IPS-15b (cell line): Measurements from ENCODE around the gene SLC25A11.

Source experiments
- H3K27me3 ChIP-seq: one replicate; pipeline ENCODE4 v1.6.1; 2013; ENCODE audit warnings: low read length; ENCODE audit not compliant: control insufficient read depth, insufficient read depth
- H3K36me3 ChIP-seq: one replicate; pipeline ENCODE4 v1.6.1; 2013; ENCODE audit warnings: low read length; ENCODE audit not compliant: control insufficient read depth, insufficient read depth
- H3K4me1 ChIP-seq: one replicate; pipeline ENCODE4 v1.6.1; 2013; ENCODE audit warnings: mild to moderate bottlenecking, low read length; ENCODE audit not compliant: control insufficient read depth, insufficient read depth
- H3K4me3 ChIP-seq: one replicate; pipeline ENCODE4 v1.5.1; 2013; ENCODE audit warnings: low read depth, low read length
- H3K9ac ChIP-seq: one replicate; pipeline ENCODE4 v1.6.1; 2013; ENCODE audit warnings: low read depth, mild to moderate bottlenecking, low read length
- H3K9me3 ChIP-seq: one replicate; pipeline ENCODE4 v1.6.1; 2013; ENCODE audit warnings: mild to moderate bottlenecking, low read length; ENCODE audit not compliant: control insufficient read depth, insufficient read depth

The SLC25A11 gene, protein sequence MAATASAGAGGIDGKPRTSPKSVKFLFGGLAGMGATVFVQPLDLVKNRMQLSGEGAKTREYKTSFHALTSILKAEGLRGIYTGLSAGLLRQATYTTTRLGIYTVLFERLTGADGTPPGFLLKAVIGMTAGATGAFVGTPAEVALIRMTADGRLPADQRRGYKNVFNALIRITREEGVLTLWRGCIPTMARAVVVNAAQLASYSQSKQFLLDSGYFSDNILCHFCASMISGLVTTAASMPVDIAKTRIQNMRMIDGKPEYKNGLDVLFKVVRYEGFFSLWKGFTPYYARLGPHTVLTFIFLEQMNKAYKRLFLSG

DNA sequence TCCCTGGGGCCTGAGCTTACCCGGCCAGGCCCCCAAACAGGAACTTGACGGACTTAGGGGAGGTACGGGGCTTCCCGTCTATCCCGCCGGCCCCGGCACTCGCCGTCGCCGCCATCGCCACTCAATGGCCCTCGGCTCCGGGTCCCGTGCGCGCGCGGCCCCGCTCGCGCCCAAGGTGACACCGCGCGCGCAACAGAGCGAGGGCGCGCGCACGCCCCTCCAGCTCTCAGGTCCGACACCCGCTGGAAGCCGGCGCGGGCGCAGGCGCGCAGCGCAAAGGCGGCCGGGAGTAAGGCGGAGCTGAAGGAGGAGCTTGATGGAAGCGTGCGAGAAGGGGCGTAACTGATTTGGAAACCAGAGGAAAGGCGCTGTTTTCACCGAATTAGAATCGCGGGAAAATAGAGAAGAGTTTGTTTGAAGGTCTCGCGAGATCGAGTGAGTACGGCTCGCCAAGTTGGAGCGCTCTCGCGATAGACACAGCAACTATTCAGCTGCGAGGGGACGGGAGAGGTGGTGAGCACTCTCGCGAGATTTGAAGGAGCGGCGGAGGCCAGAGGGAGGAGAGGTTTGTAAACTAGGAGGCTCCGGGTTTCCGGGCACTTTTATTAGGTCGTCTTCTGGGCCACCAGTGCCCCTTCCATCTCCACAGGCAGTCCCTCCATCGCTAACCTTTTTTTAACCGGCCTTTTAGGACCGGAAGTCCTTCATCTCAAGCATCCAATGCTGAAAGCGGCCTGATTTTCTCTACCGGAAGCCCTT, at the start of gene SLC25A11, which contains the start of gene RNF167:
SLC25A11 (minus strand) TSS at position 251 of the 759 bp plus-strand sequence; CDS start at position 115, 136 bp downstream.
RNF167 (plus strand) TSS at position 473 of the 759 bp plus-strand sequence. CDS start 642 bp downstream, outside the sequence.
- Histone ChIP-seq H3K4me1 (peaks cover 7% of the 10 kb centered on the region), H3K4me3 (peak within 1 kb of the TSS; percentile 91), H3K9ac (peak within 1 kb of the TSS; percentile 99), H3K9me3 (no peaks in the 10 kb centered on the region), H3K36me3 (peaks cover 48% of the 10 kb centered on the region), H3K27me3 (no peaks in the 10 kb centered on the region)

DNA sequence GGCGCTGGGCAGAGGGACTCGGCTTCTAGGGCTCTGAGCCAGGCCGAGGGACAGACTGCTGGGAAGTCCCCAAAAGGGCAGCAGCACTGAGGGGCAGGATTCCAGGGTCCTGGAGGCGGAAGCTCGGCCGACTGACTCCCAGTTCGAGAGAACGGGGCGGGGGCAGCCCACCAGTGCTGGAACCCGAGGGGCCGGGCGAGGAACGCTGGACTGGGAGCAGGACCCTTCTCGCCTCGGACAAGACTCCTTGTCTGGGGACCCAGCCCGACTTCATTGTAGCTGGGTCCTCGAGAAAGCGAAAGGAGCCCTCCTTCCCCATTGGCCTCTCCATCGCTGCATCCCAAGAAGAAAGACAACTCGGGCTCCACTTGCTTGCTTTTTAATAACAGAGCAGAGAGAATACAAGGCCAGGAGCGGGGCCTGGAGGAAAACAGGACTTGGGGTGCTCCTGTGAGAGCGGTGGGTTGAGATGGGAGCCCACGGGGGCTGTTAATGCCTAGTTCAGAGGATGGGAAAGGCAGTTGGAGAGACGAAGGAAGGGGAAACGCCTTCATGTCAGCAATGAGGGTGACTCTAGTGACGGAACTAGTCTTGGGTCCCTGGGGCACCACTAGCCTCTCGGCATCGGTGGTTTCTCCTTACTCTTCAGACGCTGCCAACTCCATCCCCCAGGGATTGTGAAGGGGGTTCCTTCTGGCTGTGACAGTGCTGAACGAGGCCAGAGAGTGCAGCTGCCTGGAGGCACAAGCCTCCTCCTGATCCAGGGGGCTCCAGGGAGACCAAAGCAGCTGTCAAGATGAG, 48.1 kb upstream of the SLC25A11 start:
- H3K36me3 ChIP-seq, result no peaks in the 10 kb centered on the region
- H3K4me1 ChIP-seq, result peaks cover 4% of the 10 kb centered on the region
- H3K9ac ChIP-seq, result peak overlapping the region; percentile 54
- H3K9me3 ChIP-seq, result no peaks in the 10 kb centered on the region
- H3K27me3 ChIP-seq, result no peaks in the 10 kb centered on the region
- peak overlapping the region; percentile 82 for H3K4me3 ChIP-seq

DNA sequence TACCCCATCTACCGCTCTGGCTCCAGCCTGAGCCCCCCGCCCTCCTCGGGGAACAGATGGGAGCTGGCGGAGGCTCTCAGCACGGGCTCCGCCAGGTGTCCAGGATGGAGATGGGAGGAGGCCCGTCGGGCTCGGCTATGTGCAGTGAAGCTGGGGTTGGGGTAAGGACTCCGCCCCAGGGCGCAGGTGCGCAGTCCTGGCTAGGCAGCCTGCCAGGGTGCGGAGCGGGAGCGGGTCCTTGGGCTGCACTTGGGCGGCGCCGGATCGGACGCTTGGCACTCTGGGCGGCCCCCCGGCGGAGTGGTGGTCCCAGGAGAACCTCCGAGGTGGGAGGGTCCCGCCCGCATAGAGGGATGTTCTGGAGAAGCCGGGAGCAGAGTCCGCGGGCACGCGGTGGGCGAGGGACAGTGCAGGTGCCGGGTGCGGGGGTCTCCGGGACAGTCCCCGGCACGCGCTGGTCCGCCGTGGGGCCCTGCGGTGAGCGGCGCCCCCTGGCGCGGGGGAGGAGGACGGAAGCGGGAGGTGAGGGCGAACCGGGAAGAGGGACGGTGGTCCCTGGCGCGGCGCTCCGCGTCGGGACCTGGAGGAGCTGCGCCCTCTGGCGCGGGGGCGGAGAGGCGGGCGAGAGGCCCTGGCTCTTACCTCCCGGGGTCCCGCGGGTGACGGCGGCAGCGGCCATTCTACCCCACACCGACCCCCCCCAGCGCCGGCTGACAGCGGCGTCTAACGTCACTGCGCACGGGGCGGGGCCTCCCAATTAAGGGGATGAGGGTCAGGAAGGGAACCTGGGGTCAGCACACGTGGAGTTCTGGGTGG, 47.3 kb upstream of the SLC25A11 start, which contains the start of gene CAMTA2:
CAMTA2 (minus strand) TSS at position 725 of the 816 bp plus-strand sequence. CDS start 1,453 bp downstream, outside the sequence.
- Histone ChIP-seq H3K9ac (peak within 1 kb of the TSS; percentile 54), H3K36me3 (no peaks in the 10 kb centered on the region), H3K9me3 (no peaks in the 10 kb centered on the region), H3K4me3 (peak within 1 kb of the TSS; percentile 82), H3K27me3 (no peaks in the 10 kb centered on the region), H3K4me1 (peaks cover 4% of the 10 kb centered on the region)

DNA sequence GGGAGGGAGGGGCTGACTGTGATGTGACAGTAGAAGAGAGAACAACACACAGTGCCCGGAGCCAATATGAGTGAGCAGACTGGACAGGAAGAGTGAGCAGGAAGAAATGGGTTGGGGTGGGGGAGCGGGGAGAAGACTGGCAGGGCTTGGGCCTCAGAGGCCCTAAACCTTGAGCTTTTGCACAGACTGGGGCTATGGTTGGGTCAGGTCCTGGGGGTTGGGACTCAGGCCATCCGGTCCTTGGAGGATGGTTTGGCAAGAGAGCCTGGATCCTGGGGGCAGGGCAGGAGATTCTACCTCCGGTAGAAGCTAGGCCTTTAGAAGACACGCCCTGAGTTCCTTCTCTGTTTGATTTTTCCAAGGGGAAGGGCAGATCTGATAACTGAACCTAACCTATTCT, 46.6 kb upstream of the SLC25A11 start:
- H3K9me3 ChIP-seq, result no peaks in the 10 kb centered on the region
- no peak overlapping the region for H3K9ac ChIP-seq
- no peaks in the 10 kb centered on the region for H3K36me3 ChIP-seq
- H3K27me3 ChIP-seq, result no peaks in the 10 kb centered on the region
- peak overlapping the region; percentile 82 for H3K4me3 ChIP-seq
- H3K4me1 ChIP-seq, result peaks cover 4% of the 10 kb centered on the region

DNA sequence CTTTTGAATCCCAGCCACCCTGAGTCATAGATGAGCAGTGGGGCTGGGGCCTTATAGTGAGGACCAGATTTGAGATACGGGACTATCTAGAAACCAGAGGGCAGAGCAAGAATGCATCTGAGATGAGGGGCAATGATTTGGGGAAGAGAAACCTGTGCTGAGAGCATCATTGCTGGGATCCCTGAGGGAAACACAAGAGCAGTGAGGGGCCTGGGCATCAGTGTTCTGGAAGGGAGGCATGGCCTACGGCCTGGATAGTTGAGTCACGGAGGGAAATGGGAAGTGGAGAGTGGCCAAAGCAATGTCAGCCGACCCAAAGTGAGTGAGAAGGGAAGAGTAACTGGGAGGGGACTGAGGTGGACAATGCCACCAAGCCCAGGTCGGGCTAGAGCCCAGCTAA, 42.5 kb upstream of the SLC25A11 start:
- H3K9me3 ChIP-seq, result no peaks in the 10 kb centered on the region
- H3K36me3 ChIP-seq, result peaks cover 5% of the 10 kb centered on the region
- no peak overlapping the region for H3K9ac ChIP-seq
- no peak overlapping the region for H3K4me3 ChIP-seq
- H3K27me3 ChIP-seq, result peaks cover 7% of the 10 kb centered on the region
- H3K4me1 ChIP-seq, result peaks cover 4% of the 10 kb centered on the region

DNA sequence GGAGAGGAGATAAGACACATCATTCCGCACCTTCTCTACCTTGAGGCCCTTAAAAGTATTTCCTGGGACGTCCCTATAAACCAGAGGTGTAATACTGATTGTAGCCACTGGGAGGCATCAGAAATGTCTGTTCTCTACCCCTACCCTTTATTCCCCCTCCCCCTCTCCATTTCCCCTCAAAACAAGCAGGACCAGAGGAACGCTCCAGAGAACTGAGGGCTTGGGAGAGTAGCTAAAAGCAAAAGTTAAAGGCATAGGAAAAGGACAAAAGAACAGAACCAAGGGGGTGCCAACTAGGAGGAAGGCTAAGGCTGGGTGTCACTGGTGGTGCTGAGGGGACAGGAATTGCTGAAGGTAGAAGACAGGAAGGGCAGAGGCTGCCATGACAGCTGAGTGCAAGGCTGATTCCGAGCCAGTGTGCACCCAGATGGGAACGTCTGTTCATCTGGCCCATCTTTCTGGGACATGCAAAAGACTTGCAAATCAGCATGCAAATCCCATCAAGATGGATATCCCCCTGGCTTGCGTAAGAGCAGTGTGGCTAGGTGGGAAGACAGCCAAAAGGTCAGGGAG, 40.9 kb upstream of the SLC25A11 start:
- peaks cover 5% of the 10 kb centered on the region for H3K36me3 ChIP-seq

DNA sequence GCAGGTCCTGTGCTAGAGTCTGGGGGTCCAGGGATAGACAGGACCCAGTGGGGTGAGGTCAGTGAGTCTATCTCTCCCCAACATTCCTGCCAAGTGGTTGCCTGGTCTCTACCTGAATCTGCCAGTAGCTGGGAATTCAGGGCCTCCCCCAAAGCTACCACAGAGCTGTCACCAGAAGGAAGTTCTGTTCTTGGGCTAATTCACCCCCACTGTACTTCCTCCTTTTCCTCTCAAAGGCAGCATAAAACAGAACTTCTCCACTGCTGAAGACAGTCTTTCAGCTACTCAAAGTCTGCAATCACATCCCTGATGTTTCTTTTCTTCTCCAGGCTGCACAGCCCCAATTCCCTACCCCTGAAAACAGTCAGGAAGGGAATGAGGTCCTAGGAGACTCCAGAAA, 38.9 kb upstream of the SLC25A11 start:
- Histone ChIP-seq H3K4me3 (no peak overlapping the region), H3K36me3 (peaks cover 5% of the 10 kb centered on the region), H3K4me1 (peaks cover 4% of the 10 kb centered on the region), H3K9me3 (no peaks in the 10 kb centered on the region), H3K9ac (no peak overlapping the region), H3K27me3 (peaks cover 16% of the 10 kb centered on the region)

More for the DNA sequence above, 40.9 kb upstream of the SLC25A11 start:
- peaks cover 4% of the 10 kb centered on the region for H3K4me1 ChIP-seq
- H3K9ac ChIP-seq, result no peak overlapping the region
- H3K9me3 ChIP-seq, result no peaks in the 10 kb centered on the region
- peaks cover 7% of the 10 kb centered on the region for H3K27me3 ChIP-seq
- H3K4me3 ChIP-seq, result no peak overlapping the region

DNA sequence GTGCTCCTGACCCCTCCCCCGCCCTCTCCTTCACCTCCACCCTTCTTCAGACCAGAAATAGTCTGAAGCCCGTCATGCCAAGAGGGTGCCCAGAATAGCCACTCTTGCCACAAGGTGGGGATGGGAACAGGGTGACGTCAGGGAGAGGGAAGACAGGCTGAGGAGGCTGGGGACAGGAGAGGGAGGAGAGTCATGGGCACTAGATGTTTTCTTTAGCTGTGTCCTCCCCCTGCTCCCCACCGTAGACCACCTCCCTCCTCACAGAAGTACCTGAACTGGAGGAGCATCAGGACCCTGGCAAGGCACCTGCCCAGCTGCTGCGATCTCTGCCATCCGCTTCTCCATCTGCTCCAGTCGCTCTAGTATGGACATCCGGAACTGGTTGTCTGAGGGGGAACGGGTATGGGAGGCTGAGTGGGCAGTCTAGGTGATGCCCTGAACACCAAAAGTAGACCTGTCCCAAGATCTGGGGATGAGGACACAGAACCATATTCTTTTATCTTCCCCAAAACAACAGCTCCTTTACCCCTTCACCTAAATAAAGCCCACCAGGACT, 34.3 kb upstream of the SLC25A11 start:
- Histone ChIP-seq H3K4me1 (peaks cover 7% of the 10 kb centered on the region), H3K9ac (no peak overlapping the region), H3K4me3 (no peak overlapping the region), H3K27me3 (peaks cover 16% of the 10 kb centered on the region), H3K9me3 (no peaks in the 10 kb centered on the region), H3K36me3 (peaks cover 12% of the 10 kb centered on the region)

DNA sequence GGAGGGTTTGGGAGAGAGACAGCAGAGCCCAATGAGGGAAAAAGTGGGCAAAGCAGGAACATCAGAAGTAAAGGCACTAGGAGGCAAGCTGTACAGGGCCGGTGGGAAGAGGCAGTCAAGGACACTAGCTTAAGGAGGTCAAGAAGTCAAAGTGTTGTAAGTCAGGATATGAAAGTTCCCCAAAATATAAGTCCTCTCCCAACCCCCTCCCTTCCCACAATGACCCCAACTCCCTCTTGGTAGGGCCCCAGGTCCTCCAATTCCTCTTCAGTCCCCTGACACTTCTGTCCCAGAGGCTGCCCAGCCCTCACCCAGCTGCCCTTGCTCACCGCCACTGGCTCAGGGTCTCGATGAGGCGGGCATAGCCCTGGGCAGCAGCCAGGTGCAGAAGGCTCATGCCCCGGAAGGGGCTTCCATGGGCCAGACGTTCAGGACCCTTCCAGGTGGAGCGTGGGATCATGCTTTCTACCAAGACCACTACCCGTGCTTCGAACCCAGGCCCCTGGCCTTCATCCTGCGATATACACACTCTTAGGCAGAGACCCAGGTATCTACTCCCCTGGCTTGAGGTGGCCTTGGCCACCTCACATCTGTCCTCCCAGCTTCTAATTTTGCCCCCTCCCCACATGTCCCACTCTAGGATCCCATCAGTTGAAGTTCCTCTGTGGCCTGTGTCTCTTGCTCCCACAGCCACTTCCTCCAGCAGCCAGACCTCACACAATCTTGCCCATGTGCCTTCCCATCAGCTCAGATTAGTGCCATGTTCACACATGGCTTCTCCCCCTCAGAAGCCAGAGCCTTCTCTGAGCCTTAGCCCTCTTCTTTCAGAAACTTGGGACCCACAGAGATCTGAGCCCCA, 33.6 kb upstream of the SLC25A11 start:
- Histone ChIP-seq H3K36me3 (peaks cover 12% of the 10 kb centered on the region), H3K27me3 (peaks cover 16% of the 10 kb centered on the region), H3K4me3 (no peak overlapping the region), H3K9ac (no peak overlapping the region), H3K4me1 (peaks cover 8% of the 10 kb centered on the region), H3K9me3 (no peaks in the 10 kb centered on the region)

DNA sequence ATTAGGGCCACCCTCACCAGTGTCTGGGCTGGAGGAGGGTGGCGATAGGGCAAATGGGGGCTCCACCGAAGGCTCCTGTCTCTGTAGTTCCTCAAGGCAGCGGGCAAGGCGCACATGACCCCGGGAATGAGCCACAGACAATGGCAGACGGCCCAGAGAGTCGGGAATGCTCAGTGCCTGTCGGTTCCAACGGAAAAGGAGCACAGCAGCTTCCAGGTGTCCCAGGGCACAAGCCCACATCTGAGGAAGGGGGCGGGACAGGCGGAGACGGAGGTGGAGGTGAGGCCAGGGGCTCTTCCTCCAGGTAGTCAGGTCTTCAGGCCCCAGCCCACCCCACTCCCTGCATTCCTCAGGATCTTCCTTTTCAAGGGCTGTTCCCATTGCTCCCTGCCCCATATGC, 32.9 kb upstream of the SLC25A11 start:
- H3K4me1 ChIP-seq, result peaks cover 8% of the 10 kb centered on the region
- peaks cover 12% of the 10 kb centered on the region for H3K36me3 ChIP-seq
- no peaks in the 10 kb centered on the region for H3K9me3 ChIP-seq
- H3K27me3 ChIP-seq, result peaks cover 13% of the 10 kb centered on the region
- no peak overlapping the region for H3K4me3 ChIP-seq
- no peak overlapping the region for H3K9ac ChIP-seq
